HepG2 (cell line): Measurements from ENCODE around the gene CRAT. TPM values are rescaled to one million over a fixed set of nuclear protein-coding genes. Genes with fewer than 3 reads are reported as not detected.

Source experiments
- ATAC-seq: fragments of 200-7000 bp; cut with Tn5 transposase; 3 replicates; pipeline ENCODE4 v1.9.1; 2020; ENCODE audit warnings: mild to moderate bottlenecking, moderate library complexity
- BruUV-seq: library from RNA; stranded (reverse); fragments of 400-500 nt; replicated peaks from 2 replicates; lab custom pipeline; 2021; lab: Mats Ljungman, UMichigan
- CTCF ChIA-PET: fragments of 300-600 bp; formaldehyde crosslinking; extraction: SDS; loops from one replicate; lab custom pipeline; 2021; ENCODE audit warnings: low total read pairs, inconsistent platforms, low intra/inter-chr PET ratio; lab: Yijun Ruan, JAX
- POLR2A ChIA-PET: fragments of 350-600 bp; sonication (Branson Sonifier 250); formaldehyde crosslinking; loops from one replicate; lab custom pipeline; 2020; ENCODE audit warnings: antibody characterized with exemption, inconsistent platforms; lab: Yijun Ruan, JAX
- DNase-seq: peaks from one replicate; pipeline ENCODE4 v3.0.0-alpha.2; 2015; ENCODE audit warnings: low spot score
- FAIRE-seq: peaks from 3 replicates; lab custom pipeline; 2011; peaks lifted over from hg19 to GRCh38; lab: Jason Lieb, UNC
- H2AFZ ChIP-seq: one replicate; pipeline ENCODE4 v1.6.1; 2011; ENCODE audit warnings: low read length, inconsistent platforms
- H3K27ac ChIP-seq: fragments of 300-600 bp; 3 replicates; pipeline ENCODE4 v1.8.0; 2011; ENCODE audit warnings: mixed run types, mild to moderate bottlenecking, mixed read lengths, low read length, inconsistent platforms; ENCODE audit not compliant: insufficient read depth; ENCODE audit errors: extremely low read length
- H3K27me3 ChIP-seq, 2 experiments: fragments of 200-600 bp in 1 of 2; 2 replicates in 1 of 2; 3 replicates in 1 of 2; pipeline versions ENCODE4 v1.6.0 to v1.8.0; 2011; ENCODE audit warnings: low read length in 2 of 2, mild to moderate bottlenecking in 2 of 2, moderate library complexity in 2 of 2, inconsistent platforms in 1 of 2; ENCODE audit not compliant: insufficient read depth in 2 of 2, control insufficient read depth in 1 of 2
- H3K36me3 ChIP-seq, 2 experiments: fragments of 200-600 bp in 1 of 2; replicated peaks in 1 of 2; 2 replicates in 1 of 2; 3 replicates in 1 of 2; pipeline versions ENCODE4 v1.5.1 to v1.8.0; 2011; ENCODE audit warnings: low read length in 2 of 2, inconsistent platforms in 1 of 2; ENCODE audit not compliant: insufficient read depth in 2 of 2, control insufficient read depth in 1 of 2
- H3K4me1 ChIP-seq: 2 replicates; pipeline ENCODE4 v1.5.1; 2012; ENCODE audit warnings: low read length, inconsistent platforms; ENCODE audit not compliant: insufficient read depth
- H3K4me2 ChIP-seq: 2 replicates; pipeline ENCODE4 v1.6.0; 2011; ENCODE audit warnings: low read depth, low read length, inconsistent platforms
- H3K4me3 ChIP-seq, 3 experiments: fragments of 200-600 bp in 1 of 3; sonication (generic), shearing (Covaris generic) in 1 of 3; replicated peaks in 1 of 3; 2 replicates each; pipeline ENCODE4 v1.5.1; 2011 to 2016; ENCODE audit warnings: low read length in 3 of 3, inconsistent platforms in 2 of 3, low read depth in 2 of 3, mild to moderate bottlenecking in 2 of 3, control low read depth in 1 of 3, mixed read lengths in 1 of 3; ENCODE audit not compliant: insufficient read depth in 1 of 3
- H3K79me2 ChIP-seq: one replicate; pipeline ENCODE4 v1.6.1; 2011; ENCODE audit warnings: low read length, inconsistent platforms; ENCODE audit not compliant: insufficient read depth
- H3K9ac ChIP-seq: 2 replicates; pipeline ENCODE4 v1.6.0; 2011; ENCODE audit warnings: mild to moderate bottlenecking, low read depth, low read length, inconsistent platforms; ENCODE audit not compliant: insufficient read depth
- H3K9me3 ChIP-seq: 2 replicates; pipeline ENCODE4 v1.5.1; 2012; ENCODE audit warnings: mild to moderate bottlenecking, low read length
- H4K20me1 ChIP-seq: 2 replicates; pipeline ENCODE4 v1.6.0; 2011; ENCODE audit warnings: inconsistent platforms, mild to moderate bottlenecking, low read length, moderate library complexity; ENCODE audit not compliant: insufficient read depth
- E2F5 ChIP-seq: sonication (generic); formaldehyde crosslinking; conservative IDR thresholded peaks from 2 replicates; pipeline ENCODE4 v1.4.0; 2020; ENCODE audit warnings: missing genetic modification reagents
- HNRNPLL ChIP-seq: fragments of 200-400 bp; formaldehyde crosslinking; IDR thresholded peaks from 2 replicates; pipeline ENCODE4 v1.6.1; 2017; ENCODE audit warnings: mild to moderate bottlenecking, low read depth, low read length; ENCODE audit not compliant: poor library complexity, severe bottlenecking
- KDM2A ChIP-seq: sonication (generic); formaldehyde crosslinking; IDR thresholded peaks from 2 replicates; pipeline ENCODE4 v1.4.0; 2020; ENCODE audit warnings: low read depth, missing genetic modification reagents, borderline replicate concordance
- KDM5A ChIP-seq: fragments of 200-600 bp; sonication (generic); IDR thresholded peaks from 2 replicates; pipeline ENCODE4 v1.7.0; 2018; ENCODE audit warnings: antibody characterized with exemption, mild to moderate bottlenecking, low read length, borderline replicate concordance
- KLF11 ChIP-seq: IDR thresholded peaks from 2 replicates; pipeline ENCODE4 v1.6.1; 2016; ENCODE audit warnings: missing compliant biosample characterization
- MAX ChIP-seq: IDR thresholded peaks from 2 replicates; pipeline ENCODE4 v1.6.1; 2012; ENCODE audit warnings: inconsistent platforms
- MXD1 ChIP-seq: sonication (generic); formaldehyde crosslinking; IDR thresholded peaks from 2 replicates; pipeline ENCODE4 v1.4.0; 2020; ENCODE audit warnings: mild to moderate bottlenecking, missing genetic modification reagents
- MXI1 ChIP-seq: IDR thresholded peaks from 3 replicates; pipeline ENCODE4 v1.6.1; 2012; ENCODE audit warnings: low read depth, low read length, inconsistent platforms, borderline replicate concordance
- PHF8 ChIP-seq: sonication (generic); formaldehyde crosslinking; IDR thresholded peaks from 2 replicates; pipeline ENCODE4 v1.5.0; 2020; ENCODE audit warnings: missing genetic modification reagents
- POGK ChIP-seq: sonication (generic); formaldehyde crosslinking; conservative IDR thresholded peaks from 2 replicates; pipeline ENCODE4 v1.8.0; 2022; ENCODE audit warnings: mild to moderate bottlenecking, moderate library complexity, missing genetic modification reagents
- RFXANK ChIP-seq: IDR thresholded peaks from 2 replicates; pipeline ENCODE4 v1.6.1; 2016
- TAF15 ChIP-seq: fragments of 200-400 bp; formaldehyde crosslinking; IDR thresholded peaks from one replicate; pipeline ENCODE4 v1.6.1; 2018; ENCODE audit warnings: mild to moderate bottlenecking, low read depth, low read length; ENCODE audit not compliant: poor library complexity, severe bottlenecking
- THAP11 ChIP-seq: IDR thresholded peaks from 2 replicates; pipeline ENCODE4 v1.6.1; 2016; ENCODE audit warnings: missing biosample characterization, missing genetic modification reagents
- YEATS2 ChIP-seq: sonication (generic); formaldehyde crosslinking; IDR thresholded peaks from 2 replicates; pipeline ENCODE4 v1.4.0; 2020; ENCODE audit warnings: missing genetic modification reagents, borderline replicate concordance
- ZMYM3 ChIP-seq: sonication (generic); formaldehyde crosslinking; IDR thresholded peaks from 2 replicates; pipeline ENCODE4 v1.5.1; 2020; ENCODE audit warnings: mild to moderate bottlenecking, missing genetic modification reagents
- ZNF275 ChIP-seq: sonication (generic); formaldehyde crosslinking; IDR thresholded peaks from 2 replicates; pipeline ENCODE4 v1.8.0; 2022; ENCODE audit warnings: missing genetic modification reagents, mild to moderate bottlenecking, inconsistent platforms, borderline replicate concordance
- ZNF441 ChIP-seq: sonication (generic); formaldehyde crosslinking; IDR thresholded peaks from 2 replicates; pipeline ENCODE4 v1.7.0; 2021; ENCODE audit warnings: missing genetic modification reagents, borderline replicate concordance
- ZNF782 ChIP-seq: sonication (generic); formaldehyde crosslinking; IDR thresholded peaks from 2 replicates; pipeline ENCODE4 v1.4.0; 2020; ENCODE audit warnings: missing genetic modification reagents, mild to moderate bottlenecking, borderline replicate concordance
- WGBS: methylation state at CpG from one replicate; pipeline ENCODE4 v1.1.6; 2017; ENCODE audit warnings: low lambda C conversion rate; 5-methylcytosine and 5-hydroxymethylcytosine counted together
- in situ Hi-C: cut with HindIII; loops from 2 replicates; pipeline ENCODE4 v1.10.0; 2017; ENCODE audit warnings: low pct_unique_long_range_greater_than_20kb; ENCODE audit not compliant: extremely low pct_ligation_motif_present
- intact Hi-C: fragments of 100-400 bp; cut with micrococcal nuclease; formaldehyde crosslinking; loops from one replicate; pipeline ENCODE4 v1.10.0; 2022; ENCODE audit not compliant: unreplicated experiment
- polyA plus RNA-seq, 8 experiments: library from polyadenylated mRNA; depleted of rRNA in 3 of 8; stranded (reverse) in 7 of 8; unstranded in 1 of 8; fragments of >200 nt; fragmentation: Illumina TruSeq in 4 of 8; extraction: Trizol in 4 of 8; gene quantifications; 2 replicates each; pipeline versions ENCODE4 v1.2.1 to v1.2.3, GENCODE V29; 2011 to 2016; ENCODE audit warnings: low read depth in 4 of 8, missing spikeins in 1 of 8, mixed read lengths in 1 of 8; ENCODE audit not compliant: insufficient read depth in 1 of 8
- total RNA-seq, 5 experiments: library from RNA; depleted of rRNA; stranded (reverse); fragments of >200 nt; fragmentation: Illumina TruSeq; extraction: Trizol; gene quantifications; 2 replicates each; pipeline ENCODE4 v1.2.3, GENCODE V29; 2016; ENCODE audit warnings: low read depth in 1 of 5

Gene CRAT
- total and polyA plus RNA-seq, 2 of the 13 experiments (the other 11 are each of a cell fraction or from before 2014, with no cell fraction given): 26.1 to 26.6 TPM

- H3K27me3 ChIP-seq: no peaks in the 10 kb centered on the region
- POLR2A ChIA-PET: interaction anchor here (0.8 to 1.8 kb wide), 17 partner anchors 8 to 544 kb away, joined by 3 to 18 read pairs (median 5); partner anchors contain the start of genes CRAT, MIGA2, PTPA and SH3GLB2
- H3K4me3 ChIP-seq: peak within 1 kb of the TSS; percentile 75 to 97 (median 87)
- DNase-seq (peak; percentile 97), ATAC-seq (peak; percentile 95), FAIRE-seq (peak; percentile 76)
- under 1% methylated on average over 22 of the region's 70 CpGs for WGBS
- CTCF ChIA-PET: no interaction called here
- peaks cover 70% of the 10 kb centered on the region for H3K4me1 ChIP-seq
- peaks cover 5 to 15% of the 10 kb centered on the region in 2 experiments; a peak in 4 of 5 replicates for H3K36me3 ChIP-seq
- intact Hi-C loops: loop anchor here (5.0 kb wide), 1 partner anchor 43 kb away; the partner anchor contains the start of gene MIGA2
- peak within 1 kb of the TSS; percentile 84 for H3K27ac ChIP-seq
- H3K9ac ChIP-seq: peak within 1 kb of the TSS; percentile 90
- no peaks in the 10 kb centered on the region for H4K20me1 ChIP-seq
- H2AFZ ChIP-seq: no peak within 1 kb of the TSS
- BruUV-seq: no TSS peak
- peaks cover 41% of the 10 kb centered on the region for H3K79me2 ChIP-seq
- in situ Hi-C loops: no loop called here
- no peaks in the 10 kb centered on the region for H3K9me3 ChIP-seq
- peak within 1 kb of the TSS; percentile 99 for H3K4me2 ChIP-seq
- TF ChIP-seq PHF8 (CRISPR knock-in tag) (peak; percentile 91), MAX (peak; percentile 73), ZNF275 (no peak), ZNF441 (CRISPR knock-in tag) (0 out of 2 replicates have a peak, but pooled peaks have one; percentile 30), RFXANK (CRISPR knock-in tag) (peak; percentile 90), HNRNPLL (peak; percentile 59), E2F5 (CRISPR knock-in tag) (0 out of 2 replicates have a peak, but pooled peaks have one; percentile 62), TAF15 (peak; percentile 35), POGK (peak; percentile 21; the same call in 1 of the 2 replicates), ZNF782 (CRISPR knock-in tag) (no peak), KDM5A (peak; percentile 92), KLF11 (CRISPR knock-in tag) (peak; percentile 83), MXI1 (peak; percentile 56; the same call in 2 of the 3 replicates), ZMYM3 (CRISPR knock-in tag) (peak; percentile 87), YEATS2 (CRISPR knock-in tag) (peak; percentile 64; the same call in 1 of the 2 replicates), THAP11 (CRISPR knock-in tag) (peak; percentile 73), MXD1 (CRISPR knock-in tag) (no peak), KDM2A (CRISPR knock-in tag) (peak; percentile 71; the same call in 1 of the 2 replicates)
Measured at GRCh38 chr9:129080601-129081387, 29.8 kb downstream of the CRAT start, which contains the start of gene DOLPP1. TSS of gene DOLPP1 (plus strand) at chr9:129081111. CDS start at chr9:129081132, 21 bp downstream.
